Body of pancreas (tissue), 4 donors: ENCODE results near the gene EDDM3A.

ENCODE experiments used
- POLR2A ChIP-seq, 3 donors: fragments of 450-650 bp; IDR thresholded peaks; one replicate each; pipeline ENCODE4 v1.6.1; 2016; ENCODE audit warnings: antibody characterized with exemption in 3 of 3, mild to moderate bottlenecking in 2 of 3
- TF ChIP-seq, protein P1 (sequence below), 7 experiments: fragments of 450-650 bp in 4 of 7; fragments of 200-600 bp in 3 of 7; sonication (generic) in 3 of 7; IDR thresholded peaks; one replicate each; pipeline ENCODE4 v1.5.1; 2016 to 2019; ENCODE audit warnings: antibody characterized with exemption in 7 of 7

DNA sequence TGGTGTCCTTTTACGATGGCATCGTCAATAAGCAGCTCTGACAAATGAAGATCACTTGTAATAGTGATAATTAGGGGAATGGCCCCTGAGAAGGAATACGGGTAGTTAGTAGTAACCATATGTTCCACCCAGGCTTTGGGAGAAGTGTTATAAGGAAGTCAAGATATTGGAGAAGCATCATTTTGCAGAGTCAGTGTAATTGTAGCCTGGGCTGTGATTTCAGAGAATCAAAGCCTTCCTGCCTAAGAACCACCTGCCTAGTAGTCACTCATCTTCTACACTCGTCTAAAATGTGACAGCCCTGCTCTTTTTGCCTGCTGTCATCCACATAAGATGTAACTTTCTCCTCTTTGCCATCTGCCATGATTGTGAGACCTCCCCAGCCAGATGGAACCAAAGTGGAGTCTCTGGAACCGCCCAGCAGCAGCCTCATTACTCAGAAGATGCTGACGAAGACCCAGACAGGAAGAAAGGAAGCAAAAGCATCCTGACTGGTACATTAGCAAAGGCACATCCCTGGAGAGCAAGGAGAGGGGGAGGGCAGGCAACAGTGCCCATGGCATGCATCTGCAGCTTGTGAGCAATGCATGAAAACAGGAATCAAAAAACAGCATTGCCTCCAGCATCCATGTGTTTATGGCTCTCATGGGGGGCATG is 12.6 kb upstream of the EDDM3A start:
- TF ChIP-seq POLR2A (IDR thresholded peaks at IDR 0.05) = peak in 1 of 3 donors; percentile 17
- TF ChIP-seq, protein P1, sequence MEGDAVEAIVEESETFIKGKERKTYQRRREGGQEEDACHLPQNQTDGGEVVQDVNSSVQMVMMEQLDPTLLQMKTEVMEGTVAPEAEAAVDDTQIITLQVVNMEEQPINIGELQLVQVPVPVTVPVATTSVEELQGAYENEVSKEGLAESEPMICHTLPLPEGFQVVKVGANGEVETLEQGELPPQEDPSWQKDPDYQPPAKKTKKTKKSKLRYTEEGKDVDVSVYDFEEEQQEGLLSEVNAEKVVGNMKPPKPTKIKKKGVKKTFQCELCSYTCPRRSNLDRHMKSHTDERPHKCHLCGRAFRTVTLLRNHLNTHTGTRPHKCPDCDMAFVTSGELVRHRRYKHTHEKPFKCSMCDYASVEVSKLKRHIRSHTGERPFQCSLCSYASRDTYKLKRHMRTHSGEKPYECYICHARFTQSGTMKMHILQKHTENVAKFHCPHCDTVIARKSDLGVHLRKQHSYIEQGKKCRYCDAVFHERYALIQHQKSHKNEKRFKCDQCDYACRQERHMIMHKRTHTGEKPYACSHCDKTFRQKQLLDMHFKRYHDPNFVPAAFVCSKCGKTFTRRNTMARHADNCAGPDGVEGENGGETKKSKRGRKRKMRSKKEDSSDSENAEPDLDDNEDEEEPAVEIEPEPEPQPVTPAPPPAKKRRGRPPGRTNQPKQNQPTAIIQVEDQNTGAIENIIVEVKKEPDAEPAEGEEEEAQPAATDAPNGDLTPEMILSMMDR (IDR thresholded peaks at IDR 0.05) = no peak
